ENCODE results near the gene ROBO4.

ROBO4 gene

GRCh38 chr11:124873951-124874350, 23.7 kb downstream of the ROBO4 start:
- no peak for DNase-seq

GRCh38 chr11:124872741-124873140, 24.9 kb downstream of the ROBO4 start:
- no peak for DNase-seq

GRCh38 chr11:124872280-124872679, 25.4 kb downstream of the ROBO4 start:
- no peak for DNase-seq

GRCh38 chr11:124870430-124870829, 27.2 kb downstream of the ROBO4 start:
- no peak for DNase-seq

GRCh38 chr11:124869856-124870387, 27.7 kb downstream of the ROBO4 start:
- DNase-seq, result no peak

GRCh38 chr11:124869331-124869730, 28.3 kb downstream of the ROBO4 start:
- DNase-seq, result no peak

- no peak for DNase-seq
Measured at GRCh38 chr11:124868331-124869274, 29.1 kb downstream of the ROBO4 start.

- DNase-seq, result no peak
Measured at GRCh38 chr11:124867700-124868099, 30.0 kb downstream of the ROBO4 start.

GRCh38 chr11:124865902-124866851, 31.5 kb downstream of the ROBO4 start:
- peak; percentile 77 for DNase-seq

- peak; percentile 56 for DNase-seq
Measured at GRCh38 chr11:124865181-124865901, 32.3 kb downstream of the ROBO4 start, which contains the start of gene ROBO3. Gene ROBO3 (plus strand): TSS chr11:124865432. CDS start chr11:124865578, 146 bp downstream.

- no peak for DNase-seq
Measured at GRCh38 chr11:124864892-124865180, 32.8 kb downstream of the ROBO4 start.

- no peak for DNase-seq
Measured at GRCh38 chr11:124864176-124864891, 33.3 kb downstream of the ROBO4 start.

GRCh38 chr11:124863826-124864165, 33.9 kb downstream of the ROBO4 start:
- no peak for DNase-seq

- no peak for DNase-seq
Measured at GRCh38 chr11:124863137-124863825, 34.4 kb downstream of the ROBO4 start.

GRCh38 chr11:124861670-124862069, 36.0 kb downstream of the ROBO4 start:
- no peak for DNase-seq

GRCh38 chr11:124859171-124859570, 38.5 kb downstream of the ROBO4 start:
- no peak for DNase-seq

- DNase-seq, result no peak
Measured at GRCh38 chr11:124846070-124846673, 51.5 kb downstream of the ROBO4 start.

- DNase-seq, result no peak
Measured at GRCh38 chr11:124844664-124845079, 53.0 kb downstream of the ROBO4 start.

GRCh38 chr11:124843616-124843910, 54.1 kb downstream of the ROBO4 start:
- no peak for DNase-seq

GRCh38 chr11:124842305-124842704, 55.4 kb downstream of the ROBO4 start:
- DNase-seq, result peak; percentile 33

GRCh38 chr11:124841840-124842239, 55.8 kb downstream of the ROBO4 start:
- no peak for DNase-seq
